Measurements from ENCODE around the gene DRGX.

DRGX gene

DNA sequence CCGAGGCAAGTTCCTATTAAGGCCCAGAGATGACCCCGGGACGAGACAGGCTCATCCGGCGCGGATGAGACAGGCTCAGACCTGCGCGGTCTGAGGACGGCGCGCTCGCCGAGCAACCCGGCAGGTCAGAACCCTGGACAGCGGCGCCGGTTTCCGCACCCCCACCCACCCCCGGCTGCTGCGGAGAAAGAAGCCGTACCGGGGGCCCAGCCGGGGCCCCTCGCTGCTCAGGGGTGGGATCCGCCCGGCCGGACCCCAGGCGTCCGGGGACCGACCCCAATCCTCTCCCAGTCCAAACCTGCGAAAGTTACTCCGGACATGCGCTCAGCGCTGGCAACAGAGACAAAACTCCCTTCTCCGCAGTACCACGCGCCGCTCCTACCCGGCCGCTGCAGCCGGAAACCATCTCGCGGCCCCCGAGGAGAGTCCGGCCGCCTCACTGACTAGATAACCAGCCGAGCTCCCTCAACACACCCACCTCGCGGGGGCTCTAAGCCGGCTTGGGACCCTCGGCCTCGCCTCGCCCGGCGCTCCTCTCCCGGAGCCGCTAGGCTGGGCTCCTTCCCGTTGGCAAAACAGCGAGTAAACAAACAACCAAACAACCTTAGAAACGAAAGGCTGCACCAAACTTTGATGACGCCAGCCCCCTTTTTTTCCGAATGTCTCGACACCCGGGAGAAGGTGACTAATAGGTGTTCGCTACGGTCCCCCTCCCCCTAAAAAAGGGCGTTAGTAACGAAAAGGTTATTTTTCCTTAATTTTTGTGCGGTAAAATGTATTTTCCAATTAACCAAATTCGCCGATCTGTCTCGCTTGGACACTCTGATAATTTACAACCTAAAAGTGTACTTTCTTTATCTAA is 2.3 kb upstream of the DRGX start:
- no peak for FAIRE-seq
- TF ChIP-seq POLR2A (IDR thresholded peaks at IDR 0.05; ENCODE audit: low read depth, low read length) = no peak
- no peak for DNase-seq (ENCODE audit: insufficient read length, low spot score)

DNA sequence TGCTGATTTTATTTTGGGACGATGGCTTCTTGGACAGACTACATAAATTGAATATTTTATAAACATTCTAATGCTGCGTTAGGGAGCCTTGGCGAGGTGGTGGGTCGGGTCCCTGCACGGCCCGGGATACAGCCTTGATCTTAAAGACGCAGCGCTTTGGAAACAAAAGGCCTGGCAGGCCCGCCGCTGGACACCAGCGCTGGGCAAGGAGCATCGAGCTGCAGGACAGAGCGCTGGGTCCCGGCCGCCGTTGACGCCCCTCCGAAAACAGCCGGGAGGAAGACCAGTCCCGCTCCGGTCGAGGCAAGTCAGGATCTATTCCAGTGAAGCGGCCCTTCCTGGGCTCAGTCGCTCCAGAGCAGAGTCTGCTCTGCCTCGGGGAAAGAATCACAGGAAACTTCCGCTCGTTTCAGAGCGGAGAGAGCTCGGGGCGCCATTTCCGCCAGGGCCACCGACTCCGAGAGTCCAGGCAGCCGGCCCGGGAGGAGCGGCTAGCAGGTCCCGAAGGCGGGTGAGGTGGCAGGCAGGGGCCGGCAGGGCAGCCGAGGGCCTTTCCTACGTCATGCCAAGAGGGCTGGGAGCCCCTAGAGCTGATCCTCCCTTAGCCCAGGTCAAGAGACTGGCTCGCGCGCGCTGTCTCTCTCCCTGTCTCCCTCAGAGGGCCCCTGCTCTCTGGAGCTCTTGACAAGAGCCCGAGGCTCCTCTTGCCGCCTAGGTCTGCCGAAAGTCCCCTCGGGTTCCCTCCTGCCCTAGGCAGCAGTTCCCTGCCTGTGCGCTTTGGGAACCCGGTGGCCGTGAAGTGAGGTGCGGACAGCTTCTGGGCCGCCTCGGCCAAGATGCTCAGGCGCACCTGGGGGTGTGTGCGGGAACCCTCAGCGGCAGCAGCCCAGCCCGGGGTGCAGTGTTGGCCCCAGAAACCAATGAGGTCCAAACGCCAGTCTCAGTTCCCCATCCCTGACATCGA is 1.4 kb upstream of the DRGX start:
- FAIRE-seq (no peak), DNase-seq (ENCODE audit: insufficient read length, low spot score) (no peak)
- no peak for TF ChIP-seq POLR2A (IDR thresholded peaks at IDR 0.05; ENCODE audit: low read depth, low read length)

DNA sequence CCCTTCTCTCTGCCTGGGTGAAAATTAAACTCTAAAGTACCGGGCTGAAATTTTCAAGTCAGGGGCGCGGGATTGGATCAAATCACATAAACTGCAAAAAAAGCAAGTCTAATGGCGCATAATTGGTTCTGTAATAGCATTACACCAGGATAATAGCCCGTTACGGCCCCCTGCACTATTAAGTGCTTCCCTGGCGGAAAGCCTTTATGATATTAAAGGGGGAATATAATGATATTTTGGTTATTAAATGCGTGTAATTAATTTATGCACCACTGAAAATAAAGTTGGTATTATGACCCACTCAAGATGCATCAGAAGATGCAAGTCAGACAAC is 744 bp upstream of the DRGX start:
- DNase-seq (ENCODE audit: insufficient read length, low spot score) (no peak), FAIRE-seq (no peak)
- TF ChIP-seq POLR2A (IDR thresholded peaks at IDR 0.05; ENCODE audit: low read depth, low read length) = no peak

DNA sequence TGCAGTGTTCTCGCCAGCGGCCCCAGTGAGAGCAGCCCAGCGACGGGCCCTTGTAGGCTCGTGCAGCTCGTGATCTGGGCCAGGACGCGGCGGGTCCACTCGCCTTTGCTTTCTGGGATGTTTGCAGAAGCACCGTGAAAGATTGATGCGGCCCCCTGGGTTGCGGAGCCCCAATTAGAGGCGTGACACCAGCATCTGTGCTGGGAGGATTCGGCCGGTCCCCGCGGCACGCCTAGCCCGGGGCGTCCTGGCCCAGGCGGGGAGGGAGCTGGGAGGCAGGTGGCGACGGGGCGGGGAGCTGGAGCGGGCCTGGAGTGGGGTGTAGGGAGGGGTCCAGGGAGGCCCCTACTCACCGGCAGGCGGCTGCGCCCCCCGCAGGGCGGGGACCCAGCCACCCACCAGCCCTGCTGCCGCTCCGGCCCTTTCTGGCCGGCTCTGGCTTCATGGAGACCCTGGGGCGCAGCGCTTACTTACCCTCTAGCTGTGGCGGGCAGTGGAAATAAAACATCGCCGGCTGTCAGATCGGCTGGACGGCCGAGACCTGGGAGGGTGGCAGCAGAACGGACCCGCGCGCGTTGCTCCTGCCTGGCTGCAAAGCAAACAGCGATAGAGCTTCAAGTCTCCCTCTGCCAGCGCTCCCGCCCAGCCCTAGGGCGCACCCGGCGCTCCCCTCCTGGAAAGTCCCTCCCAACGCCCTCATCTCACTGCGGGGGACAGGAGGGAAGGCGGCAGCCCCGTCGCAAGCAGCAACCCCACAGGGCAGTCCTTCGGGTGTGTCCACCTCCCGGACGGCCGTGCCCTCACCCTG is 752 bp downstream of the DRGX start:
- FAIRE-seq (no peak), DNase-seq (ENCODE audit: insufficient read length, low spot score) (no peak)
- TF ChIP-seq POLR2A (IDR thresholded peaks at IDR 0.05; ENCODE audit: low read depth, low read length) = no peak

DNA sequence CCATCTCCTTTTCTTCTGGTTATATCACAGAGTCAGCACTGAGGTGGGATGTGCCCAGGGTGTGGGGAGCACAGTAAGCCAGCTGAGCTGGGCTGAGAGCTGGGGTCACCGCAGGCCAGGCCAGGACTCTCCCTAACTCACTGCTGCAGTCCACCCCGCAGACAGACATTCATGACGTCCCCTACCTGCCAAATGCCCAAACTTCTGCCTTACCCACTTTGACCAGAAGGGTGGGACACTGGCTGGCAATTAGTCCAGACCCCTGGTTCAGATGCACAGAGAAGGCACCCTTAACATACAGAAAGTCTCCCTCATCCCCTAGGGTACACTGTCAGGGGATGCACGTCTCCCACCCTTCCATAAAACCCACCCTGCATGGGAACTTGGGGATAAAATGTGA is 2.1 kb downstream of the DRGX start:
- no peak for DNase-seq (ENCODE audit: insufficient read length, low spot score)
- FAIRE-seq = no peak
- TF ChIP-seq POLR2A (IDR thresholded peaks at IDR 0.05; ENCODE audit: low read depth, low read length) = no peak

DNA sequence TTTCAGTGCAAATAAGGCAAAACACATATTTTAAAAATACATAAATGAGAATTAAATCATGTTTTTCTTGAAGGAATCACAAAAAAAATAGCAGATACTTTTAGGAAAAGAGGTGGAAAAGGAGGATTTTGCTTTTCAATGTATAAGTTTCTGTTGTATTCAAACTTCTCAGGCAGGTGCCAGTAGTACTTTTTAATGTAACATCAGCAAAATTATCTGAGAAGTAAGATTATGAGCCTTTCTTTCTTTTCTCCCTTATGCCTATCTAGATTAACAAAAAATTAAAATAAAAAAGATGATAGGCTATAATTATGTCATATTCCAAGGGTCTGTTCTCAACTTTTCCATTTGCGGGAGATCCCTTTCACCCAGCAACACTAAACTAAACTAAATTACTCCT is 2.6 kb downstream of the DRGX start:
- FAIRE-seq (no peak), DNase-seq (ENCODE audit: insufficient read length, low spot score) (no peak)
- TF ChIP-seq POLR2A (IDR thresholded peaks at IDR 0.05; ENCODE audit: low read depth, low read length) = no peak

DNA sequence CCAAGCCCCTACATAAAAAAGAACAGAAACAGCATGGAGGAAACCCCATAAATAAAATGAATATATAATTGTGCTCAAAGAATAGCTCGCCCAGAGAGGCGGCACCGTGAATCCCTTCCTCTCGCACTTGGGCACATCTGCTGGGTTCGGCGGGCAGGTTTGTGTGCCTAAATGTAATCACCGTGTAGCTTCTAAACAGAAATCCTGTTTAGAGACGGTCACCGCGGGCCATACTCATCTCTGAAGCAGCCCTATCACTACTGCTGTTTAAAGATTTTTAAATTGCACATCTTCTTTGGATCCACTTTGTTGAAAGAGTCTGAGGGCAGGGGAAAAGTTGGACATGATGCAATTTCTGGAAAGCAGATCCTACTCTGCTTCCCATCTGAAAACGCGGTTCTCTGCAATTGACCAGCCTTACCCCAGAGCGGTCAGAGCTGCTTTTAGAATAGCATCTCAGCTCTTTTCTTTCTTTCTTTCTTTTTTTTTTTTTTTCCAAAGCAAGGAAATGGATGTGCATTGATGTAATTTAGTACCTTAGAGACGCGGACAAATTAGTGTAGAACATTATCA is 6.4 kb downstream of the DRGX start:
- no peak for TF ChIP-seq POLR2A (IDR thresholded peaks at IDR 0.05; ENCODE audit: low read depth, low read length)
- DNase-seq (ENCODE audit: insufficient read length, low spot score) (no peak), FAIRE-seq (no peak)

DNA sequence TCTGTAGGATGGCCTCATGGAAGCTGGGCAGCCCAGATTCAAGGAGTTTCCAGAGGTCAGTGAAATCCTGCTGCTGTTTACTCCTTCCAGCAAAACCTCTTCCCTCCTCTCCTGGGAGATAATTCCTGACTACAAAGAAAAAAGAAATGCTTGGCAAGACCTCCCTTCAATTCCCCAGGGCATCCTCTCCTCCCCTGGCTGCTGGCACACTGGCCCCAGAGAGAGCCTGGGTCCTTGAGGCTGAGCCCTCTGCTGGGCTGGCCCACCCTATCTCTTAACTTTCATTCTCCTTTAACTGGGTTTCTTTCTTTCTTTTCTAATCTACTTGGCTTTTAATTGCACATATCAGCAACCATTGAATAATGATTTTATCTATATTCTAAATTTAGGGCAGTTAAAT is 7.7 kb downstream of the DRGX start:
- TF ChIP-seq POLR2A (IDR thresholded peaks at IDR 0.05; ENCODE audit: low read depth, low read length) = no peak
- DNase-seq (ENCODE audit: insufficient read length, low spot score) = no peak
- FAIRE-seq = no peak

DNA sequence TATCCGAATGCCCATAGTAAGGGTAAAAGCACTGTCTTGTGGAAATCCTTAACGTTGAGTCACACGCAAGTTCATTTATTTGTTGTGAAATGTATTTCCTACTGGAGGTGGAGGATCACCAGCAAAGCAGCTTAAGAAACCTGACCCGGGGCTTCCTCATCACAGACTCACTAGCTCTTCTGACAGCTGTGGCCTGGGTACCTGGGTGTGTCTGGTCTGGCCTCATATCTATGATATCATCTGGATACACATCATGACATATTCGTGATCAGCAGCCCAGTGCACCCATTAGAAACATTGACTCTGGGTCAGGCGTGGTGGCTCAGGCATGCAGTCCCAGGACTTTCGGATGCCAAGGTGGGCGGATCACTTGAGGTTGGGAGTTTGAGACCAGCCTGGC is 8.8 kb downstream of the DRGX start:
- no peak for FAIRE-seq
- peak; percentile 54 for DNase-seq (ENCODE audit: insufficient read length, low spot score)
- no peak for TF ChIP-seq POLR2A (IDR thresholded peaks at IDR 0.05; ENCODE audit: low read depth, low read length)

DNA sequence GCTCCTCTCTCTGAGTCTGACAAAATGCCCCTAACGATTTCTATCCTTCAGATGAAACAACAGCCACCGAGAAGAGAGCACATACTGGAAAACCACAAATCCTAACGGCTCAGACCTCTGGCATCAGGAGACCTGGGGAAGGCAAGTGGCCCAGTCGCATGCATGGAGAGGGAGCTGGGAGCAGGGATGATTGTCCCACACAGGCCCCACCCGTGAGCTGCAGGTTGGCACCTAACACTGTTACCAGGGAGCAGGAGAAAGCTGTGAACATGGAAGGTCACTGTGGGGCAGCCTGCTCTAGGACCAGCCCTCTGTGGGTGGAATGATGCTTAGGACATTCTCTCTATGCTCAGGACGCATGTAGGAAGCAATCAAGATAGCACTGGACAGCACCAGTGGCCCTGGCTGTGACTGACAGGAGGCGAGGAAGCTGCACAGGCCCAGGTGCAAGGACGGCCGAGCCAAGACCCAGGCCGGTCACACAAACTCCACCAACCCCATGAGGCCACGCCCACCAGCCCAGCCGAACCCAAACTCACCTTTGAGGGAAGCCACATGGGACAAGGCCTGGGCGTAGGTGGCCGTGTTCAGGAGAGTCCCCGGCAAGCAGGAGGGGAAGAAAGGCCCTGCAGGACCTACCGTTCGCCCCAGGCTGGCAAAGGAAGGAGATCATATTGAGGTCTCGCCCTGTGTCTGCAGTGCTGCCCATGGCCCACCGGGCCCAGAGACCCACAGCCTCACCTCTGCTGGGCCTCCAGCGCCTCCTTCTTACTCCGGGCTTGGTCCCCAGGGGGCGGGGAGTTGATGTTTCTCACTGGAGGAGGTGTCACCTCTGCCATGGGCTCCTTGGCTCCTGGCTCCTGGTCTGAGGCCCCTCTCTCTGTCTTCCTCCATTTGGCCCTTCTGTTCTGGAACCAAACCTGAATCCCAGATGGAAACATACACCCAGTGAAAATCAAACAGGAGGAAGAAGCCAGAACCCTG is 9.7 kb downstream of the DRGX start:
- FAIRE-seq (no peak), DNase-seq (ENCODE audit: insufficient read length, low spot score) (no peak)
- no peak for TF ChIP-seq POLR2A (IDR thresholded peaks at IDR 0.05; ENCODE audit: low read depth, low read length)

DNA sequence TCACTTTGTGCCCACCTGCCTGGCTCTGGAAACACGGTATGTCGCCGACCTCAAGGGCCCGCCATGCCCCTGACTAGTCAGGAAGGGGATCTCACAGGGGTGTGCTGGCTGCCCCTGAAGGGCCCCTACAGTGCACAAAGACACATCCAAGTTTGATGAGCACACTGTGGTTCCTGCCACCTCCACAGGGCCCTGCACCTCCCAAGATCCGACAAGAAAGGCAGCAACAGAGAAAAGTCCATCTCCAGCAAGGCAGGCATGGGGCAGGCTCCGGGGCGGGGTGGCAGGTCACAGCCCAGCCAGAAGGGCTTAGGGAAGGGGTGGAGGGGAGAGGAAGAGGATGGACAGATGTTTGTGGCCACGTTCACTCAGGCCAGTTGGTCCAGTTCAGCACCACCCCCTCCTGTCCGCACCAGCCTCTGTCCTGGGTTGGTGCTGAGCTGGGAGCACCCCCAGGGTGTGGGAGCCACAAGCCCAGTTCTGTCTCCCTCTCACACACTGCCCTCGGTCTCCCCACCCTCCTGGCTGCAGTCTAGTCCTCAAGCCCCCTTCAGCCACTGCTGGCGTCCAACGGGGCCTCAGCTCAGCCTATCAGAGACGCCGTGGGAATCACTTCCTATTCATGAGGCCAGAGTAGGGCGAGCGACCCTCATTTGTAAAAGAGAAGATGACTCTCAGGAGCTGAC is 11.5 kb downstream of the DRGX start:
- FAIRE-seq = no peak
- DNase-seq (ENCODE audit: insufficient read length, low spot score) = no peak
- no peak for TF ChIP-seq POLR2A (IDR thresholded peaks at IDR 0.05; ENCODE audit: low read depth, low read length)

DNA sequence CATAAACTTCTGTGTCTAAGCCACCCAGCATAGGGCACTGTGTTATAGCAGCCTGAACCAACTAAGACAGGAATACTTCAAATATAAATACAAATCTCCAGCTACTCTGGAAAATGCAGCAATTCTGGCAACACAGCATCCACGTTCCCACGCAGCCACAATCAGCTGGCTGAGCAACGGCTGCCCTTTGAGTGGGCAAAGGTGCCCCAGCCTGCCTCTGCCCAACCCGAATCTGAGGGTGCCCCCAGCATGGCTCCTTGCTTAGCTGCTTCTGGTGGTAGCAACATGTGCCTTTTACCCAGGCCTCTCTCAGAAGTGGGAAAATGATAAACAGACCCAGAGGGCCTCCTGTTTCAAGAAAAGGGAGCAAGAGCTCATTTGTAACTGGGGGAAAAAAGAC is 12.0 kb downstream of the DRGX start:
- DNase-seq (ENCODE audit: insufficient read length, low spot score) = no peak
- TF ChIP-seq POLR2A (IDR thresholded peaks at IDR 0.05; ENCODE audit: low read depth, low read length) = no peak
- no peak for FAIRE-seq

Measured in H54 (cell line).